CD8-positive, alpha-beta memory T cell (primary cell): ENCODE measurements around the gene AOPEP. TPM values are rescaled to one million over a fixed set of nuclear protein-coding genes. Genes with fewer than 3 reads are reported as not detected.

ENCODE experiments used
- CTCF ChIA-PET: fragments of 350-600 bp; sonication (Branson Sonifier 250); formaldehyde crosslinking; loops from one replicate; lab custom pipeline; 2021; ENCODE audit warnings: antibody characterized with exemption; lab: Charles Lee
- POLR2A ChIA-PET: fragments of 350-600 bp; sonication (Branson Sonifier 250); formaldehyde crosslinking; loops from one replicate; lab custom pipeline; 2021; ENCODE audit warnings: antibody characterized with exemption; lab: Charles Lee
- DNase-seq, 5 donors: peaks; one replicate each; pipeline versions ENCODE4 v3.0.0 to v3.0.0-alpha.2; 2020 to 2022; ENCODE audit warnings: mixed read lengths in 1 of 5
- H3K27ac ChIP-seq: one replicate; pipeline ENCODE4 v1.7.0; 2013; ENCODE audit warnings: low read depth, mild to moderate bottlenecking, low read length, moderate library complexity
- H3K27me3 ChIP-seq: 2 replicates; pipeline ENCODE4 v1.7.0; 2013; ENCODE audit warnings: low read length, mild to moderate bottlenecking; ENCODE audit not compliant: insufficient read depth, poor library complexity, severe bottlenecking
- H3K36me3 ChIP-seq: 2 replicates; pipeline ENCODE4 v1.7.0; 2013; ENCODE audit warnings: mild to moderate bottlenecking, low read length, moderate library complexity; ENCODE audit not compliant: insufficient read depth
- H3K4me1 ChIP-seq: 2 replicates; pipeline ENCODE4 v1.7.0; 2013; ENCODE audit warnings: mild to moderate bottlenecking, low read length, moderate library complexity; ENCODE audit not compliant: insufficient read depth
- H3K4me3 ChIP-seq: 2 replicates; pipeline ENCODE4 v1.7.0; 2013; ENCODE audit warnings: mild to moderate bottlenecking, low read length
- H3K9me3 ChIP-seq: 2 replicates; pipeline ENCODE4 v1.7.0; 2013; ENCODE audit warnings: mild to moderate bottlenecking, low read length
- H3K27ac Mint-ChIP-seq, 8 donors: one replicate each; pipeline ENCODE4 v1.8.0; 2020 to 2021; ENCODE audit warnings: mixed read lengths in 8 of 8, mild to moderate bottlenecking in 6 of 8, inconsistent platforms in 3 of 8, moderate library complexity in 3 of 8
- H3K27me3 Mint-ChIP-seq, 2 donors: one replicate each; pipeline ENCODE4 v1.8.0; 2020 to 2021; ENCODE audit warnings: mixed read lengths in 2 of 2, mild to moderate bottlenecking in 1 of 2, moderate library complexity in 1 of 2
- H3K36me3 Mint-ChIP-seq, 3 donors: one replicate each; pipeline ENCODE4 v1.8.0; 2020 to 2021; ENCODE audit warnings: mixed read lengths in 3 of 3, inconsistent platforms in 1 of 3, mild to moderate bottlenecking in 1 of 3
- H3K4me1 Mint-ChIP-seq, 3 donors: one replicate each; pipeline ENCODE4 v1.8.0; 2020 to 2021; ENCODE audit warnings: mixed read lengths in 3 of 3, inconsistent platforms in 1 of 3, mild to moderate bottlenecking in 1 of 3
- H3K4me3 Mint-ChIP-seq, 7 donors: one replicate each; pipeline ENCODE4 v1.8.0; 2020 to 2021; ENCODE audit warnings: mixed read lengths in 7 of 7, mild to moderate bottlenecking in 6 of 7, moderate library complexity in 4 of 7, inconsistent platforms in 2 of 7
- H3K9me3 Mint-ChIP-seq, 5 donors: one replicate each; pipeline ENCODE4 v1.8.0; 2020 to 2022; ENCODE audit warnings: mixed read lengths in 5 of 5, mild to moderate bottlenecking in 3 of 5, moderate library complexity in 2 of 5, inconsistent platforms in 1 of 5
- polyA plus RNA-seq: library from polyadenylated mRNA; unstranded; fragments of 300-500 nt; fragmentation: Illumina TruSeq; gene quantifications from one replicate; pipeline ENCODE4 v1.2.3, GENCODE V29; 2021
- total RNA-seq, 2 experiments: library from RNA; stranded (reverse); gene quantifications; one replicate each; pipeline ENCODE4 v1.2.3, GENCODE V29; 2021

The AOPEP gene
- total and polyA plus RNA-seq, 3 experiments from 2014 or later = 4.2 to 7.1 (median 6.9) TPM

- H3K36me3 Mint-ChIP-seq = peaks cover 5 to 14% (median 7%) of the 10 kb centered on the region in 3 donors
- Histone ChIP-seq H3K9me3 (no peaks in the 10 kb centered on the region), H3K36me3 (no peaks in the 10 kb centered on the region), H3K27me3 (no peaks in the 10 kb centered on the region), H3K4me3 (no peak overlapping the region), H3K4me1 (no peaks in the 10 kb centered on the region), H3K27ac (no peak overlapping the region)
- peaks cover 3 to 7% of the 10 kb centered on the region in 2 donors for H3K27me3 Mint-ChIP-seq
- no peak overlapping the region for H3K27ac Mint-ChIP-seq
- H3K9me3 Mint-ChIP-seq = peaks cover 0 to 1% (median 0%) of the 10 kb centered on the region in 5 donors
- H3K4me3 Mint-ChIP-seq = no peak overlapping the region
- no peaks in the 10 kb centered on the region for H3K4me1 Mint-ChIP-seq
- POLR2A ChIA-PET = no interaction called here
- no peak for DNase-seq
- CTCF ChIA-PET = no interaction called here
Observed at GRCh38 chr9:94973451-94973941, 247.0 kb downstream of the AOPEP start.

GRCh38 chr9:94974154-94974879, 247.8 kb downstream of the AOPEP start:
- H3K9me3 Mint-ChIP-seq = peaks cover 0 to 1% (median 0%) of the 10 kb centered on the region in 5 donors
- Histone ChIP-seq H3K36me3 (no peaks in the 10 kb centered on the region), H3K27ac (no peak overlapping the region), H3K9me3 (no peaks in the 10 kb centered on the region), H3K4me3 (no peak overlapping the region), H3K4me1 (no peaks in the 10 kb centered on the region), H3K27me3 (no peaks in the 10 kb centered on the region)
- POLR2A ChIA-PET = no interaction called here
- no peak for DNase-seq
- peaks cover 3 to 7% of the 10 kb centered on the region in 2 donors for H3K27me3 Mint-ChIP-seq
- H3K27ac Mint-ChIP-seq = peak overlapping the region in 1 of 8 donors; percentile 39
- no peaks in the 10 kb centered on the region for H3K4me1 Mint-ChIP-seq
- peaks cover 5 to 19% (median 7%) of the 10 kb centered on the region in 3 donors for H3K36me3 Mint-ChIP-seq
- CTCF ChIA-PET = no interaction called here
- H3K4me3 Mint-ChIP-seq = no peak overlapping the region

GRCh38 chr9:94975480-94975879, 249.0 kb downstream of the AOPEP start:
- Mint-ChIP-seq H3K9me3 (peaks cover 0 to 1% (median 0%) of the 10 kb centered on the region in 5 donors), H3K4me3 (no peak overlapping the region)

GRCh38 chr9:94976077-94976476, 249.6 kb downstream of the AOPEP start:
- Mint-ChIP-seq H3K9me3 (peaks cover 0 to 1% (median 0%) of the 10 kb centered on the region in 5 donors), H3K27ac (peak overlapping the region in 1 of 8 donors; percentile 54), H3K4me1 (no peaks in the 10 kb centered on the region), H3K36me3 (peaks cover 3 to 19% (median 4%) of the 10 kb centered on the region in 3 donors), H3K4me3 (no peak overlapping the region), H3K27me3 (peaks cover 3 to 7% of the 10 kb centered on the region in 2 donors)
- H3K27me3 ChIP-seq = no peaks in the 10 kb centered on the region
- ChIA-PET POLR2A (no interaction called here), CTCF (no interaction called here)
- H3K36me3 ChIP-seq = no peaks in the 10 kb centered on the region
- no peak overlapping the region for H3K4me3 ChIP-seq
- H3K27ac ChIP-seq = no peak overlapping the region
- no peaks in the 10 kb centered on the region for H3K4me1 ChIP-seq
- no peak for DNase-seq
- no peaks in the 10 kb centered on the region for H3K9me3 ChIP-seq

More at GRCh38 chr9:94975480-94975879, 249.0 kb downstream of the AOPEP start:
- Histone ChIP-seq H3K9me3 (no peaks in the 10 kb centered on the region), H3K27ac (no peak overlapping the region), H3K4me3 (no peak overlapping the region), H3K36me3 (no peaks in the 10 kb centered on the region), H3K27me3 (no peaks in the 10 kb centered on the region), H3K4me1 (no peaks in the 10 kb centered on the region)
- ChIA-PET CTCF (no interaction called here), POLR2A (no interaction called here)
- H3K27ac Mint-ChIP-seq = no peak overlapping the region
- H3K36me3 Mint-ChIP-seq = peaks cover 3 to 19% (median 4%) of the 10 kb centered on the region in 3 donors
- DNase-seq = no peak
- no peaks in the 10 kb centered on the region for H3K4me1 Mint-ChIP-seq
- H3K27me3 Mint-ChIP-seq = peaks cover 3 to 7% of the 10 kb centered on the region in 2 donors

GRCh38 chr9:94977416-94977815, 250.9 kb downstream of the AOPEP start:
- no peak for DNase-seq
- no peaks in the 10 kb centered on the region for H3K4me1 ChIP-seq
- Mint-ChIP-seq H3K27me3 (peaks cover 0 to 7% of the 10 kb centered on the region in 2 donors), H3K4me3 (no peak overlapping the region), H3K36me3 (peaks cover 3 to 19% (median 7%) of the 10 kb centered on the region in 3 donors), H3K4me1 (peaks cover 0 to 2% (median 0%) of the 10 kb centered on the region in 3 donors), H3K27ac (no peak overlapping the region), H3K9me3 (peaks cover 0 to 1% (median 0%) of the 10 kb centered on the region in 5 donors)
- no peaks in the 10 kb centered on the region for H3K36me3 ChIP-seq
- H3K9me3 ChIP-seq = no peaks in the 10 kb centered on the region
- ChIA-PET CTCF (interaction anchor here (1.2 kb wide), 1 partner anchor 10 kb away, joined by 3 read pairs; no protein-coding TSS in a partner anchor), POLR2A (no interaction called here)
- H3K27me3 ChIP-seq = no peaks in the 10 kb centered on the region
- no peak overlapping the region for H3K27ac ChIP-seq
- no peak overlapping the region for H3K4me3 ChIP-seq

- H3K9me3 Mint-ChIP-seq = peaks cover 0 to 1% (median 0%) of the 10 kb centered on the region in 5 donors
- H3K4me3 Mint-ChIP-seq = no peak overlapping the region
- DNase-seq = no peak
- ChIA-PET POLR2A (no interaction called here), CTCF (interaction anchor here (1.2 kb wide), 1 partner anchor 37 kb away, joined by 3 read pairs; no protein-coding TSS in a partner anchor)
- no peaks in the 10 kb centered on the region for H3K9me3 ChIP-seq
- no peaks in the 10 kb centered on the region for H3K27me3 ChIP-seq
- peaks cover 13% of the 10 kb centered on the region for H3K4me1 ChIP-seq
- H3K27ac ChIP-seq = no peak overlapping the region
- peaks cover 7 to 16% (median 7%) of the 10 kb centered on the region in 3 donors for H3K4me1 Mint-ChIP-seq
- H3K27me3 Mint-ChIP-seq = peaks cover 0 to 7% of the 10 kb centered on the region in 2 donors
- no peak overlapping the region for H3K4me3 ChIP-seq
- peaks cover 3 to 19% (median 13%) of the 10 kb centered on the region in 3 donors for H3K36me3 Mint-ChIP-seq
- H3K27ac Mint-ChIP-seq = no peak overlapping the region
- no peaks in the 10 kb centered on the region for H3K36me3 ChIP-seq
Observed at GRCh38 chr9:94979904-94980507, 253.5 kb downstream of the AOPEP start.

- H3K27ac ChIP-seq = no peak overlapping the region
- DNase-seq = no peak
- Mint-ChIP-seq H3K9me3 (no peaks in the 10 kb centered on the region), H3K4me1 (peaks cover 9 to 18% (median 10%) of the 10 kb centered on the region in 3 donors), H3K36me3 (peaks cover 0 to 19% (median 12%) of the 10 kb centered on the region in 3 donors), H3K27ac (no peak overlapping the region), H3K27me3 (peaks cover 0 to 1% of the 10 kb centered on the region in 2 donors), H3K4me3 (no peak overlapping the region)
- H3K4me3 ChIP-seq = no peak overlapping the region
- no peaks in the 10 kb centered on the region for H3K36me3 ChIP-seq
- H3K9me3 ChIP-seq = no peaks in the 10 kb centered on the region
- peaks cover 16% of the 10 kb centered on the region for H3K4me1 ChIP-seq
- ChIA-PET CTCF (no interaction called here), POLR2A (no interaction called here)
- no peaks in the 10 kb centered on the region for H3K27me3 ChIP-seq
Observed at GRCh38 chr9:94980947-94981722, 254.6 kb downstream of the AOPEP start.
